Measurements from ENCODE around the gene PDLIM5.

Gene PDLIM5

GRCh38 chr4:94566420-94566819 lies 114.7 kb downstream of the PDLIM5 start:
- no peak for DNase-seq

DNA sequence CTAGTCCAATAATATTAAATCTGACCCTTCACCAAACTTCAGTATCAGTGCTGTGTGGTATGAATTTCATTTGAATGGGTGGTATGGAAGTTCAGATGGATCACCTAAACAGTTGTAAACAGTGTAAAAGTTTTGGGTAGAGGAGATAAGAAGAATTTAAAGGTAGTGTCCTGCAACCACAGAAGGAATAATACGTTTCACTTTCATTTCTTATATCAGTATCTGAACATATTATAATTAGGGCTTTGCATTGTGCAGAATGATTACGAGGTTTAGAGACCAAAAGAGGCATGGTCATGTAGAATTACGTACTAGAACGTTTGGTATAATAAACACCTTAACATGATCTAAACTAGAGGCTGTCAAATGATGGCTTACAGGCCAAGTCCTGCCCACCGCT lies 116.1 kb downstream of the PDLIM5 start:
- DNase-seq, result no peak

- no peak for DNase-seq
Measured at GRCh38 chr4:94570558-94570957, 118.8 kb downstream of the PDLIM5 start.

DNA sequence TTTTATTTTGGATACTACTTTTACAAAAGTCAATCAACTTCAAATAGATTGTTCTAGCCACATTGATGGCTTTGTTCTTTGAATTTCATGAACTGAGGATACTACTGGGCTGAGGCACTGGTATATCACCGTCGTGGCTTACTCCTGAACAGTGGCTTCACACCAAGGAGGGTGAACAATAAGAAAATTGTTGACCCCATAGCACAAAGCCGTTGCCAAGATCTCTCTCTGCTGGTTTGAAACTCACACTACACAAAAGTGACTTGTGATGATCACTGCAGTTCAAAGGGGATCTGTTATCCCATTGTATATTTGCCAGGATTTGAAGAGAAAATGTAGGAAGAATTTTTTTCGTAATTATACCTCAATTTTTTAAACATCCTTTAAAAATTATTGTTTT lies 119.6 kb downstream of the PDLIM5 start:
- DNase-seq, result no peak

DNA sequence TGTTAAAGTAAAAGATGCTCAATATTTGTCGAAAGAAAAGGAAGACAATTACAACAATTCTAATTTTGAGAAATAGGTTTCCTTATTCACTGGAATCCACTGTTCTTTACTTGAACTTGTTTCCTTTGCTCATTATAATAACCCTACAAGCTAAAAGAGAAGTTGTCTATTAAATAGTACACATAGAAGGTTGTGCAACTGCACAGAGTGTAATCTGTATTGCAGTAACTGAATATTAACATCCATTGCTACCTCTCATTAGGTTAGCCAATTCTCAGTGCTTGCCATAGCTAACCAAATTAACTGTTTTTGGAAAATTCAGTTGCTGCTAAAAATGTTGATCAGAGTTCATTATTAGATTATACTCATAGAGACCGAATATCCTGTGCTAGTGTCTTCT lies 120.0 kb downstream of the PDLIM5 start:
- no peak for DNase-seq

GRCh38 chr4:94574050-94574449 lies 122.3 kb downstream of the PDLIM5 start:
- DNase-seq, result no peak

DNA sequence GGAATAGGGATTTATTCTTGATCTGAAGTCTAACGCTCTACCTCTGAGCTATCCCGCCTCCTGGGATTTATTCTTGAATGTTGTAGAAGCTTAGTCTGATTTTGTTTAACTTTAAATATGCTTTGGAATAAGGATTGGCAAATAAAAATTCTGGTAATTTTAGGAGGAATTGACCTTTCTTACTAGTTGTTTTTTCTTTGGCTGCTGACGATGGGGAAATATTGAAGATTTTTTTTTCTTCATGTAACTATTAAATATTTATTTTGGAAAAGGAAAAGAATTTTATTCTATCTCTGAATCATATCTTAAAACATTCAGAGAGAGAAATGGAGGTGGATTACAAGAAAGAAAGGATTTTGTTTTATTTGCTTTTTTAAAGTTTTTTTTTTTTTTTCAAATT lies 122.9 kb downstream of the PDLIM5 start:
- no peak for DNase-seq

GRCh38 chr4:94575652-94576051 lies 123.9 kb downstream of the PDLIM5 start:
- no peak for DNase-seq

- DNase-seq, result no peak
Measured at GRCh38 chr4:94576210-94576609, 124.5 kb downstream of the PDLIM5 start.

DNA sequence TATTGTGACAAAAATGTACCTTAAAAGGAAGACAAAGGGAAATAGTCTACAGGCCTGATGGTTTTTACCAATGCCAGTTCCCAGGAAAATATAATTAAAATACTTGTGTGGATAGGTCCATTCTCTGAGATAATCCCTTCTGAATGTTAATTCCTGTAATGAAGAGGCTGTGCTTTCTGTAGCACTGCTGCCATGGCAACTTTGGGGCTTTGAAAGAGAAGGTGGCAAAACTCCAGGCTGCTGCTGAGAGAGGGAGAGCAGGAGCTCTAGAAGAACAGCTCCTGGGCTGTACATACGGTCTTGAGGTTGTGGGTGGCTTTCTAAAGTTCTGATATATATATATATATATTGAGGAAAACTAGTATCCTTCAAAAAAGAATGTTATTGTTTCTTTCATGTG lies 125.4 kb downstream of the PDLIM5 start:
- peak; percentile 38 for DNase-seq

- no peak for DNase-seq
Measured at GRCh38 chr4:94578195-94578594, 126.5 kb downstream of the PDLIM5 start.

- DNase-seq, result no peak
Measured at GRCh38 chr4:94581766-94582165, 130.0 kb downstream of the PDLIM5 start.

GRCh38 chr4:94582517-94582916 lies 130.8 kb downstream of the PDLIM5 start:
- no peak for DNase-seq

GRCh38 chr4:94583914-94584641 lies 132.3 kb downstream of the PDLIM5 start:
- DNase-seq, result no peak

- peak; percentile 32 for DNase-seq
Measured at GRCh38 chr4:94588896-94589693, 137.4 kb downstream of the PDLIM5 start.

DNA sequence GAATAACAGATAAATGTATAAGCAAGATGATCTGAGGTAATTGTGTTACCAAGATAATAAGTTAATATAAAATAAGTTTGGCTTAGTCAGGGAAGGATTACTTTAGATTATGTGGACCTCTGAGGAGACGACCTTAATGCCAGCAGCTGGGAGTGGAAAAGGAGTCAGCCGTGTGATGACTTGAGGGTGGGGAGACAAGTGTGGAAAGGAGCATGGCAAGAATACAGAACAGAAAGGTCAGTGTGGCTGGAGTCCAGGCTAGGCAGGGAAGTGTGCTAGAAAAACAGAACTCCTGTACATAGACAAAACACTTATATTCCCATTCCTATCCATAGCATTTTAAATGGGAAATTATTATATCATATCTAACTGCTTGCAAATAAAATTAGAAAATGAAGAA lies 138.8 kb downstream of the PDLIM5 start:
- DNase-seq, result no peak

DNA sequence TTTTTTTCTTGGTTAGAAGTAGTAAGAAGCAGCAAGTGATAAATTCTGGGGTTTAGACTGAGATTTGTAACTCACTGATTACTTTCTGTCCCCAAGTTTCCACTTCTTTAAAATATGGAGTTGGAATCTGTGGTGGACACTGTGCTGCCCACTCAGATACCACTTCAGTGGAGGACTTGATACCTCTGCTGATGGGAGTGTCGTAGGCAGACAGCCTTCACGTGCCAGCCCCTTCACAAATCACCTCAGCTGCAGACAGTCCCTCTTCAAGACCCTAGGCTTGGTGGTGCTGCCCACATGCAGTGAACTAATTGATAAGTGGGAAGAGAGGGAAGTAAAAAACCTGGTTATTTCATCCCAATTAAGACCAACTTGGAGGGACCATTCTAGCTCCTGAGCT lies 139.5 kb downstream of the PDLIM5 start:
- DNase-seq, result no peak

- DNase-seq, result no peak
Measured at GRCh38 chr4:94595013-94595412, 143.3 kb downstream of the PDLIM5 start.

GRCh38 chr4:94595880-94596483 lies 144.2 kb downstream of the PDLIM5 start:
- peak; percentile 52 for DNase-seq

GRCh38 chr4:94598758-94599157 lies 147.0 kb downstream of the PDLIM5 start:
- DNase-seq, result no peak

GRCh38 chr4:94603170-94603747 lies 151.5 kb downstream of the PDLIM5 start:
- DNase-seq, result peak; percentile 63

DNA sequence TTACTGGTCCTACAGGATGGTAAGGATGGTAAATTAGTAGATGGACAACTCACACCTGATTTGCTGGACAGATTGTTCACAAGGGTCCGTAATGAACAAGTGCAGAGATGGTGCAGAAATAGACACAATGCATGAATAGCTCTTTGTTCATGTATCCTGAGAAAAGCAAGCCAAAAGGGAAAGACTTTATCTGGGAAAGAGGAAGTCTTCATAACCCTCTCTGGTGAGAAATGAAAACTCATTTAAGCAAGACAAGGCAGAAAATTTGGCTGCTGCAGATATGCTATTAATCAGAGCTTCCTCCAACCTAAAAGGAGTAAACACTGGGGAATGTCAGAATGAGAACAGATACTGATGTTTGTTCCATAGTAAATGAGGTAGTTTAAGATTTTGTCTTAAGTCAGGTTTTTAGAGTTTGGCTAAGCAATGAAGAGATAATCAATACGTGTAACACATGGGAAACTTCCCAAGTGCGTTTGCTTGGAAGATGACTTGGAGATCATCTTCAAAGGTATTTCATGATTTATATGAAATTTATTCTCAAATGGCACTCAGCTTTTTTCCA lies 153.6 kb downstream of the PDLIM5 start:
- DNase-seq, result no peak

DNA sequence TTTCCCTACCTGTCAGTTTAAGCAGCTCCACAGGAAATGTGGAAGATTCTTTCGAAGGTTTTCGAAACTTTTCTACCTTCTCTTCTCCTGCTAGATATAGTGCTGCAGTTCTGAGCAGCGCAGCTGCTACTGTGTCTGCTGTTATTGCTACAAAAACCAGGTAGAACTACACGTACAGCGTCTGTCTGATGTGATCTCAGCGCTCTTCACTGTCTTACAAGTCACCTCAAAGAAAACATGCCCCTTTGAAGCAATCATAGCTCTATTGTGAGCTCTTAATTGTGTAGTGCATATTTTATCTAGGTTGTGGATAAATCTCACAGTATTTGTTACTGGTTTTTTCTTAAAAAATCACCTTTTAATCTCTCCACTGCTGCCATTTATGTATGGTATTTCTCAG lies 158.4 kb downstream of the PDLIM5 start:
- no peak for DNase-seq
